ENCODE data around the gene NAPEPLD.

DNA sequence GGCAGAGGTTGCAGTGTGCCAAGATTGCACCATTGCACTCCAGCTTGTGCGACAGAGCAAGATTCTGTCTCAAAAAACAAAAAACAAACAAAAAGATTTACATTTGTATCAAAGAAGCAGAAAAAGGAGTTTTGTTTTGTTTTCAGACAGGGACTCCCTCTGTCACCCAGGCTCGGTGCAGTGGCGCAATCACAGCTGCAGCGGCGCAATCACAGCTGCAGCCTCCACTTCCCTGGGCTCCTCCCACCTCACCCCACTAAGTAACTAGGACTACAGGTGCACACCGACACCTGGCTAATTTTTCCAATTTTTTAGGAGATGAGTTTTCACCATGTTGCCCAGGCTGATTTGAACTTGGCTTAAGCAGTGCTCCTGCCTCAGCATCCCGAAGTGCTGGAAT is 72.1 kb downstream of the NAPEPLD start:
- TF ChIP-seq, protein P1, sequence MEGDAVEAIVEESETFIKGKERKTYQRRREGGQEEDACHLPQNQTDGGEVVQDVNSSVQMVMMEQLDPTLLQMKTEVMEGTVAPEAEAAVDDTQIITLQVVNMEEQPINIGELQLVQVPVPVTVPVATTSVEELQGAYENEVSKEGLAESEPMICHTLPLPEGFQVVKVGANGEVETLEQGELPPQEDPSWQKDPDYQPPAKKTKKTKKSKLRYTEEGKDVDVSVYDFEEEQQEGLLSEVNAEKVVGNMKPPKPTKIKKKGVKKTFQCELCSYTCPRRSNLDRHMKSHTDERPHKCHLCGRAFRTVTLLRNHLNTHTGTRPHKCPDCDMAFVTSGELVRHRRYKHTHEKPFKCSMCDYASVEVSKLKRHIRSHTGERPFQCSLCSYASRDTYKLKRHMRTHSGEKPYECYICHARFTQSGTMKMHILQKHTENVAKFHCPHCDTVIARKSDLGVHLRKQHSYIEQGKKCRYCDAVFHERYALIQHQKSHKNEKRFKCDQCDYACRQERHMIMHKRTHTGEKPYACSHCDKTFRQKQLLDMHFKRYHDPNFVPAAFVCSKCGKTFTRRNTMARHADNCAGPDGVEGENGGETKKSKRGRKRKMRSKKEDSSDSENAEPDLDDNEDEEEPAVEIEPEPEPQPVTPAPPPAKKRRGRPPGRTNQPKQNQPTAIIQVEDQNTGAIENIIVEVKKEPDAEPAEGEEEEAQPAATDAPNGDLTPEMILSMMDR (conservative IDR thresholded peaks at IDR 0.05; ENCODE audit: low read depth in 2 of 2) = no peak
- no peak for TF ChIP-seq JUNB (IDR thresholded peaks at IDR 0.05; ENCODE audit: unreplicated experiment)
- TF ChIP-seq EZH2 (IDR thresholded peaks at IDR 0.05; ENCODE audit: low read depth, unreplicated experiment) = no peak
- TF ChIP-seq EZH2phosphoT487 (IDR thresholded peaks at IDR 0.05; ENCODE audit: unreplicated experiment) = no peak

Data from GM23338 (cell line).